WERI-Rb-1 (cell line): Measurements from ENCODE around the gene TOR2A.

Experiments
- DNase-seq: peaks from one replicate; pipeline ENCODE4 v3.0.0-alpha.2; 2020
- H3K27ac ChIP-seq: fragments of 250-450 bp; sonication (Bioruptor Pico); 2 replicates; pipeline ENCODE4 v1.5.1; 2020; ENCODE audit warnings: mild to moderate bottlenecking, moderate library complexity
- H3K27me3 ChIP-seq: fragments of 250-450 bp; sonication (Bioruptor Pico); 2 replicates; pipeline ENCODE4 v1.5.1; 2021; ENCODE audit warnings: mild to moderate bottlenecking, low read depth, moderate library complexity; ENCODE audit not compliant: insufficient read depth, severe bottlenecking
- H3K36me3 ChIP-seq: fragments of 250-450 bp; sonication (Bioruptor Pico); 2 replicates; pipeline ENCODE4 v1.5.1; 2020; ENCODE audit warnings: mild to moderate bottlenecking, moderate library complexity
- H3K4me3 ChIP-seq: 2 replicates; pipeline ENCODE4 v1.5.1; 2011; ENCODE audit warnings: low read depth, mild to moderate bottlenecking, control low read depth, low read length
- H3K9me3 ChIP-seq: fragments of 250-450 bp; sonication (Bioruptor Pico); 2 replicates; pipeline ENCODE4 v1.5.1; 2021; ENCODE audit warnings: mild to moderate bottlenecking, moderate library complexity; ENCODE audit not compliant: severe bottlenecking
- TF ChIP-seq, protein P1 (sequence below): IDR thresholded peaks from 2 replicates; pipeline ENCODE4 v1.5.1; 2011; ENCODE audit warnings: low read depth, mild to moderate bottlenecking, control low read depth, inconsistent platforms, low read length

Gene TOR2A

GRCh38 chr9:127716412-127716811, 18.7 kb downstream of the TOR2A start:
- Histone ChIP-seq H3K4me3 (no peak overlapping the region), H3K27ac (no peak overlapping the region)

DNA sequence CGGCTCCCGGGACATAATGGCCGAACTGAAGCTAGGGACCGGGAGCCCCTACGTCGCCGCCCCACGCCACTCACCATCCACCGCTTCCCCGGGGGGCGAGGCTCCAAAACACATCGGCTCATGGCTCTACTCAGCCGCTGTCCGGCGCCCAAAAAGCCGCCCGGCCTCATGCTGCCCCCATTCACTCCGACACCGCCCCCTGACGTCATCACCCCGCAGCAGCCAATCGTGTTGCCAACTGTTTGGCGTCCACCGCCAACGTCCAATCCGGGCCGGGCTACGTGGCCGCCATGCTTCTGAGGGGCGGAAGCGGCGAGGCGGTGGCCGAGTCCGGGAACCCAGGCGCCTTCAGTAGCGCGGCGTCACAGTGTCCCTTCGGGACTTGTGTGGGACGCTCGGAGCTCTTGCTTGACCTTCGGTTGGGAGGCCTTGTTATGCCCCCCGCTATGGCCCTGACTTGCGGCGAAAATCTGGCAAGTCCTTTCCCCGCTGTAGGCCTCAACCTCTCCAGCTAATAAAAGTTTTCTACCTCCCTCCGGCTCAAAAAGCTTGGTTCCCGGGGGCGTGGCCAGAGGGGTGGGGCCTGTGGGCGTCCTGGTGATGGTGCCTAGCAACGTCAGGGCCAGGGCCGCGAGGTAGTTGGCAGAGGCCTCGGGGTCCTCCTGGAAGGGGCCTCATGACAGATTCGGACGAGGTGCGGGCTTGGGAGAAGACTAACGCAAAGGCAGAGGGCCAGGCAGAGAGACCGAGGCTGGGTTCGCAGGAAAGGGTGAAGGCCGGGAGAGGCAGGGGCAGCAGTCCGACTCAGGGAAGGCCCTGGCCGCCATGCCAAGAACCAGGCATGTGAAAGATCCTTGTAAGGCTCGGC, 19.4 kb downstream of the TOR2A start, which contains the start of the genes PTRH1 and TTC16:
PTRH1 (minus strand) TSS at position 194 of the 868 bp plus-strand sequence; CDS start at position 170, 24 bp downstream.
TTC16 (plus strand) TSS at position 610 of the 868 bp plus-strand sequence; CDS start at position 677, 67 bp downstream.
- Histone ChIP-seq H3K27ac (no peak within 1 kb of the TSS), H3K9me3 (no peaks in the 10 kb centered on the region)
- peak; percentile 98 for DNase-seq

More at GRCh38 chr9:127716412-127716811, 18.7 kb downstream of the TOR2A start:
- H3K9me3 ChIP-seq, result no peaks in the 10 kb centered on the region
- H3K27me3 ChIP-seq, result no peaks in the 10 kb centered on the region
- TF ChIP-seq, protein P1, sequence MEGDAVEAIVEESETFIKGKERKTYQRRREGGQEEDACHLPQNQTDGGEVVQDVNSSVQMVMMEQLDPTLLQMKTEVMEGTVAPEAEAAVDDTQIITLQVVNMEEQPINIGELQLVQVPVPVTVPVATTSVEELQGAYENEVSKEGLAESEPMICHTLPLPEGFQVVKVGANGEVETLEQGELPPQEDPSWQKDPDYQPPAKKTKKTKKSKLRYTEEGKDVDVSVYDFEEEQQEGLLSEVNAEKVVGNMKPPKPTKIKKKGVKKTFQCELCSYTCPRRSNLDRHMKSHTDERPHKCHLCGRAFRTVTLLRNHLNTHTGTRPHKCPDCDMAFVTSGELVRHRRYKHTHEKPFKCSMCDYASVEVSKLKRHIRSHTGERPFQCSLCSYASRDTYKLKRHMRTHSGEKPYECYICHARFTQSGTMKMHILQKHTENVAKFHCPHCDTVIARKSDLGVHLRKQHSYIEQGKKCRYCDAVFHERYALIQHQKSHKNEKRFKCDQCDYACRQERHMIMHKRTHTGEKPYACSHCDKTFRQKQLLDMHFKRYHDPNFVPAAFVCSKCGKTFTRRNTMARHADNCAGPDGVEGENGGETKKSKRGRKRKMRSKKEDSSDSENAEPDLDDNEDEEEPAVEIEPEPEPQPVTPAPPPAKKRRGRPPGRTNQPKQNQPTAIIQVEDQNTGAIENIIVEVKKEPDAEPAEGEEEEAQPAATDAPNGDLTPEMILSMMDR, result no peak
- no peaks in the 10 kb centered on the region for H3K36me3 ChIP-seq
- no peak for DNase-seq

DNA sequence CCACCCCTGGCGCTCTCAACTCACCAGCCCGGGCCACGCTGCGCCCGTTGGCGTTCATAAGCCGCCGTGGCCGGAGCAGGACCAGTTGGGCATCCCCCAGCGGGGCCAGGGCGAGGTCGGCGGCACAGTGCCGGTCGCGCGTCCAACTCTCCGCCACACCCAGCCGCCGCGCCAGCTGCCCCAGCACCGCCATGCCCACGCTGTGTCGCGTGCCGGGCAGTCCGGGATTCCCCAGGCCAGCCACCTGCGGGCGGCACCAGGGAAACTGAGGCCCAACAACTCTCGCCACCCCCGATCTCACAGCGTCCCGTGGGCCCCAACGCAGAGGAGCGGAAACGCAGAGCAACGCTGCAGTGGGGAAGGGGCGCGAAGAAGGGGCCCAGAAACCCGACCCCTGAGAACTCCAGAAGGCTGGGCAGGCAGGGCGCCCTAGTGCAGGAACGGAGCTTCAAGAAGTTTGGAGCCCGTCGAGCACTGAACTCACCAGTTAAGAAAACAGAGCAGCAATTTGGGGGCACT, 20.1 kb downstream of the TOR2A start:
- Histone ChIP-seq H3K9me3 (no peaks in the 10 kb centered on the region), H3K4me3 (peak overlapping the region; percentile 54), H3K36me3 (no peaks in the 10 kb centered on the region), H3K27me3 (no peaks in the 10 kb centered on the region), H3K27ac (no peak overlapping the region)
- DNase-seq, result no peak
- TF ChIP-seq, protein P1, result no peak

More for the DNA sequence above, 19.4 kb downstream of the TOR2A start, which contains the start of the genes PTRH1 and TTC16:
- H3K4me3 ChIP-seq, result peak within 1 kb of the TSS; percentile 54
- no peaks in the 10 kb centered on the region for H3K27me3 ChIP-seq
- no peaks in the 10 kb centered on the region for H3K36me3 ChIP-seq
- TF ChIP-seq, protein P1, result no peak

DNA sequence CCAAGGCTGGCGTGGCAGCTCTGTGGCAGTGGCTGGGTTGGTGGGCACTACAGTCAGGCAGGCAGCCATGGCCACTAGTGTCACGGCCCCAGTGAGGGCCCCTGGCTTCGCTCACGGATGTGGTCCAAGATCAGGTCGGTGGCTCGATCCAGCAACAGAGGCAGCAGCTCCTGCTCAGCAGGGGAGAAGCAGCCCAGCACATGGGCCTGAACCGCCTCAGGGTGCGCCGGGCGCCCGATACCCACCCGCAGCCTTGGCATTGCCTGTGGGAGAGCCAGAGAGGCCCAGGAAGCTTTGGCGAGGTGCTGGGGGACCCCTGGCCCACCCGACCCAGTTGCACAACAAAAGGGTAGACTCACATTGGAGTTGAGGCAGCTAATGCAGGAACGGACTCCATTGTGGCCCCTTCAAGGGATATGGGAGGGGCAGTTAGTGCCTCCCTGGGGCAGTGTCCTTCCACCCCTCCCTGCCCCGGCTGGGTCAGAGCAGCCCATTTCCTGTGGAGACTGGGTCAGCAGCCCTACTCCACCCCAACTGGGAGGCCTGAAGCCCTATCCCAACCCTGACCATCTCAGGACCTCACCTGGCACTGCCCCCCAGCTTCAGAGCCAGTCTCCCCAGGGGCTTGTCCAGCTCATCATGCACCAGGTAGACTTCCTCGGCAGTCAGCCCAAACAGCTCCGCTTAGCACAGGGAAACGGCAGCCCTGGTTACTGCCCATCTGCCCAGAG, 20.9 kb downstream of the TOR2A start:
- no peaks in the 10 kb centered on the region for H3K27me3 ChIP-seq
- H3K4me3 ChIP-seq, result no peak overlapping the region
- no peaks in the 10 kb centered on the region for H3K36me3 ChIP-seq
- no peaks in the 10 kb centered on the region for H3K9me3 ChIP-seq
- TF ChIP-seq, protein P1, result no peak
- H3K27ac ChIP-seq, result no peak overlapping the region
- no peak for DNase-seq

DNA sequence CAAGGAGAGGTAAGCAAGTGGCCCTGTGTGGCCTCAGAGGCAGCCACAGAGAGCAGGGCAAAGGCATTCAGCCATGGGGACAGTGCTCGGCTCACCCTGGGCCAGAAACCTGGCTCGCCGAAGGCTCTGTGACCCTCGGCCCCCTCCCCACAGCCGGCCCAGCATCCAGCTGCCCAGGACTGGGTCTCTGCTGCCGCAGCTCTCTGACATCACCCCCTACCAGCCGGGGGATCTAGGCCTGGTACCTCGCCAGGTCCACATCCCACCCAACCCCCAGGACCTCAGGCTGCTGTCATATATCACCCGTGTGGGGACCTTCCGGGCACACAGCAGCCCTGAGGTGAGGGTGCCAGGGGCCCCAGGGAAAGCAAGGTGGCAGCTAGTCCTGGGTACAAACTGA, 22.2 kb downstream of the TOR2A start:
- no peak overlapping the region for H3K4me3 ChIP-seq
- H3K36me3 ChIP-seq, result no peaks in the 10 kb centered on the region
- DNase-seq, result no peak
- no peak overlapping the region for H3K27ac ChIP-seq
- H3K27me3 ChIP-seq, result no peaks in the 10 kb centered on the region
- TF ChIP-seq, protein P1, result no peak
- peaks cover 4% of the 10 kb centered on the region for H3K9me3 ChIP-seq
